ENCODE data around the gene ZNF444.
A peak's percentile ranks its signal among the peaks of the same experiment; 100 is the strongest.

The ZNF444 gene

GRCh38 chr19:56137405-56137804 lies 3.7 kb upstream of the ZNF444 start:
- peaks cover 8% of the 10 kb centered on the region for H3K79me2 ChIP-seq (ENCODE audit: insufficient read depth, low read length)
- no peak overlapping the region for H3K27ac ChIP-seq (ENCODE audit: low read depth, low read length)
- no peak overlapping the region for H3K4me2 ChIP-seq (ENCODE audit: low read depth, low read length, poor library complexity, severe bottlenecking)

GRCh38 chr19:56138069-56138468 lies 3.0 kb upstream of the ZNF444 start:
- no peak overlapping the region for H3K4me3 ChIP-seq (ENCODE audit: insufficient read depth, low read length, poor library complexity, severe bottlenecking)
- H3K4me2 ChIP-seq (ENCODE audit: low read depth, low read length, poor library complexity, severe bottlenecking): no peak overlapping the region
- H2AFZ ChIP-seq (ENCODE audit: low read depth, low read length, severe bottlenecking): no peak overlapping the region
- H3K9me2 ChIP-seq (replicated peaks; ENCODE audit: insufficient read depth, low read length): no peaks in the 10 kb centered on the region
- TF ChIP-seq, protein P1, sequence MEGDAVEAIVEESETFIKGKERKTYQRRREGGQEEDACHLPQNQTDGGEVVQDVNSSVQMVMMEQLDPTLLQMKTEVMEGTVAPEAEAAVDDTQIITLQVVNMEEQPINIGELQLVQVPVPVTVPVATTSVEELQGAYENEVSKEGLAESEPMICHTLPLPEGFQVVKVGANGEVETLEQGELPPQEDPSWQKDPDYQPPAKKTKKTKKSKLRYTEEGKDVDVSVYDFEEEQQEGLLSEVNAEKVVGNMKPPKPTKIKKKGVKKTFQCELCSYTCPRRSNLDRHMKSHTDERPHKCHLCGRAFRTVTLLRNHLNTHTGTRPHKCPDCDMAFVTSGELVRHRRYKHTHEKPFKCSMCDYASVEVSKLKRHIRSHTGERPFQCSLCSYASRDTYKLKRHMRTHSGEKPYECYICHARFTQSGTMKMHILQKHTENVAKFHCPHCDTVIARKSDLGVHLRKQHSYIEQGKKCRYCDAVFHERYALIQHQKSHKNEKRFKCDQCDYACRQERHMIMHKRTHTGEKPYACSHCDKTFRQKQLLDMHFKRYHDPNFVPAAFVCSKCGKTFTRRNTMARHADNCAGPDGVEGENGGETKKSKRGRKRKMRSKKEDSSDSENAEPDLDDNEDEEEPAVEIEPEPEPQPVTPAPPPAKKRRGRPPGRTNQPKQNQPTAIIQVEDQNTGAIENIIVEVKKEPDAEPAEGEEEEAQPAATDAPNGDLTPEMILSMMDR (IDR thresholded peaks at IDR 0.05; ENCODE audit: insufficient read depth, low read length, poor library complexity, severe bottlenecking): no peak
- TF ChIP-seq EZH2phosphoT487 (conservative IDR thresholded peaks at IDR 0.05; ENCODE audit: low read length): no peak
- no peaks in the 10 kb centered on the region for H3K9me3 ChIP-seq (ENCODE audit: insufficient read depth, low read length)
- H4K20me1 ChIP-seq (ENCODE audit: low read depth, low read length): no peaks in the 10 kb centered on the region
- H3K27me3 ChIP-seq (ENCODE audit: low read length): no peaks in the 10 kb centered on the region
- H3K36me3 ChIP-seq (ENCODE audit: low read length): no peaks in the 10 kb centered on the region
- H3K27ac ChIP-seq (ENCODE audit: low read depth, low read length): no peak overlapping the region
- peaks cover 15% of the 10 kb centered on the region for H3K79me2 ChIP-seq (ENCODE audit: insufficient read depth, low read length)
- no peaks in the 10 kb centered on the region for H3F3A ChIP-seq (ENCODE audit: insufficient read depth)
- no peak overlapping the region for H3K9ac ChIP-seq (ENCODE audit: low read length)

More at GRCh38 chr19:56137405-56137804, 3.7 kb upstream of the ZNF444 start:
- Histone ChIP-seq H3K36me3 (ENCODE audit: low read length) (no peaks in the 10 kb centered on the region), H3K9me2 (replicated peaks; ENCODE audit: insufficient read depth, low read length) (no peaks in the 10 kb centered on the region), H3K4me3 (ENCODE audit: insufficient read depth, low read length, poor library complexity, severe bottlenecking) (no peak overlapping the region), H2AFZ (ENCODE audit: low read depth, low read length, severe bottlenecking) (no peak overlapping the region), H3K9me3 (ENCODE audit: insufficient read depth, low read length) (no peaks in the 10 kb centered on the region), H3F3A (ENCODE audit: insufficient read depth) (no peaks in the 10 kb centered on the region), H3K9ac (ENCODE audit: low read length) (no peak overlapping the region), H4K20me1 (ENCODE audit: low read depth, low read length) (no peaks in the 10 kb centered on the region), H3K27me3 (ENCODE audit: low read length) (no peaks in the 10 kb centered on the region)
- TF ChIP-seq, protein P1 (IDR thresholded peaks at IDR 0.05; ENCODE audit: insufficient read depth, low read length, poor library complexity, severe bottlenecking): no peak
- no peak for TF ChIP-seq EZH2phosphoT487 (conservative IDR thresholded peaks at IDR 0.05; ENCODE audit: low read length)

DNA sequence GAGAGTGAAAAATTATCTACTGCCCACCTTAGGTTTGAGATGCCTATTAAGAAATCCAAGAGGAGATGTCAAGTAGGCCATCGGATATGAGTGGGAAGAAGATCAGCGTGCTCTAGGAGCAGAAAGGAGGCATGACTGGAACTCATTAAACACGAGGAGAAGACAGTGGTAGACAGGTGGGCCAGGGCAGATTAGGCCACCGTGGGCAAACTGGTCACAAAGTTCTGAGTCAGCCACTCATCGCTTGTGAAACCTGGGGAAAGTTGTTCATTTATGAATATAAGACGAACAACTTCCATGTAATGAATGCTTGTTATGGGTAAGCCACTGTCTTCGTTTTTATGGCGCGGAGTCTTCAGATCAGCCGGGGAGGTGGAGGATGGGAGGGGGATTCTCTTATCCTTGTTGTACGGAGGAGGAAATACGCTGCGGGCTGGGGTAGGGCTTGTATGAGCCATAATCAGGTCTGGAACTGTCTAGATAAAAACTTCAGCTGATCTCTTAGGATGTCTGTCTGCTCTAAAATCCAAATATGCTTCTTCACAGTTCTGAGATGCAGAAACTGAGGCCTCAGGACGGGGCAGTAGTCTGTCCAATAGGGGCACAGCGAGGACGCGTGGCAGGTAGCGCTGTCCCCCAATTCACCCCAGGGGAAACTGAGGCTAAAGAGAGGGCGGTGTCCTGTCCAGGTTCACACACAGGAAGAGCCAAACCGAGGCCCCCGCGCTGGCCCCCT lies 1.1 kb upstream of the ZNF444 start:
- H3K9ac ChIP-seq (ENCODE audit: low read length): peak overlapping the region; percentile 74
- H3F3A ChIP-seq (ENCODE audit: insufficient read depth): no peaks in the 10 kb centered on the region
- H3K27me3 ChIP-seq (ENCODE audit: low read length): no peaks in the 10 kb centered on the region
- H2AFZ ChIP-seq (ENCODE audit: low read depth, low read length, severe bottlenecking): peak overlapping the region; percentile 94
- peak overlapping the region; percentile 83 for H3K4me3 ChIP-seq (ENCODE audit: insufficient read depth, low read length, poor library complexity, severe bottlenecking)
- no peak for TF ChIP-seq EZH2phosphoT487 (conservative IDR thresholded peaks at IDR 0.05; ENCODE audit: low read length)
- TF ChIP-seq, protein P1 (IDR thresholded peaks at IDR 0.05; ENCODE audit: insufficient read depth, low read length, poor library complexity, severe bottlenecking): no peak
- no peaks in the 10 kb centered on the region for H3K36me3 ChIP-seq (ENCODE audit: low read length)
- no peaks in the 10 kb centered on the region for H3K9me2 ChIP-seq (replicated peaks; ENCODE audit: insufficient read depth, low read length)
- H3K27ac ChIP-seq (ENCODE audit: low read depth, low read length): peak overlapping the region; percentile 37; the same call in 1 of the 2 replicates
- H3K4me2 ChIP-seq (ENCODE audit: low read depth, low read length, poor library complexity, severe bottlenecking): peak overlapping the region; percentile 79
- H3K79me2 ChIP-seq (ENCODE audit: insufficient read depth, low read length): peaks cover 33% of the 10 kb centered on the region
- no peaks in the 10 kb centered on the region for H3K9me3 ChIP-seq (ENCODE audit: insufficient read depth, low read length)
- H4K20me1 ChIP-seq (ENCODE audit: low read depth, low read length): no peaks in the 10 kb centered on the region

All from SU-DHL-6 (cell line).